ENCODE measurements around the gene PODXL. TPM values are rescaled to one million over a fixed set of nuclear protein-coding genes. Genes with fewer than 3 reads are reported as not detected.

Gene PODXL
- total and polyA plus RNA-seq, 10 of the 15 experiments (the other 5 are each of a cell fraction or from before 2014, with no cell fraction given) = 0.04 to 1.8 (median 0.38) TPM

- Histone ChIP-seq H3K4me3 (no peak overlapping the region), H3K4me2 (ENCODE audit: control insufficient read depth, insufficient read depth) (no peak overlapping the region), H3K27me3 (replicated peaks in 1 of 2; ENCODE audit: control insufficient read depth in 2 of 2, insufficient read depth in 2 of 2, low read length in 1 of 2) (no peaks in the 10 kb centered on the region), H3K9ac (ENCODE audit: control insufficient read depth, insufficient read depth, low read length) (no peak overlapping the region), H3K36me3 (ENCODE audit: control insufficient read depth in 2 of 2, insufficient read depth in 2 of 2, low read length in 1 of 2) (no peaks in the 10 kb centered on the region), H4K20me1 (ENCODE audit: control insufficient read depth, insufficient read depth) (no peaks in the 10 kb centered on the region), H3K4me1 (ENCODE audit: control insufficient read depth, insufficient read depth, low read length) (no peaks in the 10 kb centered on the region), H3K79me2 (ENCODE audit: control insufficient read depth, insufficient read depth, low read length) (no peaks in the 10 kb centered on the region), H3K27ac (ENCODE audit: control insufficient read depth, insufficient read depth) (no peak overlapping the region), H2AFZ (ENCODE audit: control insufficient read depth, low read depth, low read length) (no peak overlapping the region), H3K9me3 (replicated peaks; ENCODE audit: control insufficient read depth, insufficient read depth, low read length) (no peaks in the 10 kb centered on the region)
- ChIA-PET SMC1A (ENCODE audit: uncharacterized antibody, unreplicated experiment) (no interaction called here), CTCF (interaction anchor here (1.2 to 6.6 kb wide), 2 partner anchors 9 to 32 kb away, joined by 3 to 44 read pairs; no protein-coding TSS in a partner anchor), POLR2A (interaction anchor here (1.4 kb wide), 1 partner anchor 10 kb away, joined by 3 read pairs; no protein-coding TSS in a partner anchor), RAD21 (ENCODE audit: unreplicated experiment) (interaction anchor here (1.4 kb wide), 1 partner anchor 10 kb away, joined by 5 read pairs; no protein-coding TSS in a partner anchor)
- in situ Hi-C loops (cut with MboI) (loop anchor here (5.0 kb wide), 1 partner anchor 146 kb away; no protein-coding TSS in a partner anchor), intact Hi-C loops (cut with micrococcal nuclease; ENCODE audit: unreplicated experiment) (no loop called here)
- WGBS (ENCODE audit: insufficient coverage, insufficient replicate concordance, low lambda C conversion rate, missing lambda C conversion rate) = 67% methylated on average over 9 of the region's 9 CpGs
- FAIRE-seq (no peak), DNase-seq (ENCODE audit: low read depth, low spot score) (no peak), ATAC-seq (no peak)
- BruUV-seq (replicated peaks) = no TSS peak
- TF ChIP-seq SUPT20H (IDR thresholded peaks at IDR 0.05; ENCODE audit: borderline replicate concordance, control insufficient read depth, low read depth, low read length) (no peak), KAT2A (conservative IDR thresholded peaks at IDR 0.05; ENCODE audit: control insufficient read depth, low read depth, low read length) (no peak), SPI1 (IDR thresholded peaks at IDR 0.05; ENCODE audit: borderline replicate concordance, insufficient read depth, low read depth, low read length) (no peak), PAX5 (IDR thresholded peaks at IDR 0.05; ENCODE audit: borderline replicate concordance, low read depth, low read length) (no peak), EED (IDR thresholded peaks at IDR 0.05; ENCODE audit: low read depth) (no peak), RELA (IDR thresholded peaks at IDR 0.05; ENCODE audit: borderline replicate concordance, partially characterized antibody) (no peak), CHD2 (IDR thresholded peaks at IDR 0.05; ENCODE audit: borderline replicate concordance, low read depth, low read length) (no peak), PAX8 (IDR thresholded peaks at IDR 0.05) (no peak), HDGF (IDR thresholded peaks at IDR 0.05) (no peak), CHD1 (IDR thresholded peaks at IDR 0.05; ENCODE audit: low read depth, low read length) (no peak), CBX5 (IDR thresholded peaks at IDR 0.05; ENCODE audit: low read depth) (no peak), SUZ12 (IDR thresholded peaks at IDR 0.05; ENCODE audit: unreplicated experiment) (no peak), ATF3 (IDR thresholded peaks at IDR 0.05; ENCODE audit: borderline replicate concordance, extremely low read depth, low read depth, low read length) (no peak), ZSCAN29 (IDR thresholded peaks at IDR 0.05) (no peak), FOXK2 (IDR thresholded peaks at IDR 0.05) (no peak), MYC (IDR thresholded peaks at IDR 0.05; ENCODE audit: insufficient read depth, insufficient read length, insufficient replicate concordance, low read length, severe bottlenecking) (no peak), NFXL1 (IDR thresholded peaks at IDR 0.05; ENCODE audit: borderline replicate concordance) (no peak)
Measured at GRCh38 chr7:131511071-131511470, 45.4 kb downstream of the PODXL start.
